GM13976 (cell line): Measurements from ENCODE around the gene ATP2B2.

Experiments used
- DNase-seq: peaks from one replicate; pipeline ENCODE4 v3.0.0; 2012; ENCODE audit warnings: low spot score
- in situ Hi-C: fragments of 300-500 bp; cut with MboI; formaldehyde crosslinking; loops from one replicate; pipeline ENCODE4 v1.12.0; 2022; ENCODE audit warnings: low sequenced_read_pairs, mixed read lengths, inconsistent platforms; ENCODE audit not compliant: unreplicated experiment
- TF ChIP-seq, protein P1 (sequence below): IDR thresholded peaks from 2 replicates; pipeline ENCODE4 v1.5.1; 2012; ENCODE audit warnings: borderline replicate concordance, mild to moderate bottlenecking; ENCODE audit not compliant: insufficient read depth; ENCODE audit errors: extremely low read depth, missing control alignments, control extremely low read depth

The ATP2B2 gene

GRCh38 chr3:10277115-10277625, 228.2 kb downstream of the ATP2B2 start:
- no peak for DNase-seq
- in situ Hi-C loops, result no loop called here
- TF ChIP-seq, protein P1, sequence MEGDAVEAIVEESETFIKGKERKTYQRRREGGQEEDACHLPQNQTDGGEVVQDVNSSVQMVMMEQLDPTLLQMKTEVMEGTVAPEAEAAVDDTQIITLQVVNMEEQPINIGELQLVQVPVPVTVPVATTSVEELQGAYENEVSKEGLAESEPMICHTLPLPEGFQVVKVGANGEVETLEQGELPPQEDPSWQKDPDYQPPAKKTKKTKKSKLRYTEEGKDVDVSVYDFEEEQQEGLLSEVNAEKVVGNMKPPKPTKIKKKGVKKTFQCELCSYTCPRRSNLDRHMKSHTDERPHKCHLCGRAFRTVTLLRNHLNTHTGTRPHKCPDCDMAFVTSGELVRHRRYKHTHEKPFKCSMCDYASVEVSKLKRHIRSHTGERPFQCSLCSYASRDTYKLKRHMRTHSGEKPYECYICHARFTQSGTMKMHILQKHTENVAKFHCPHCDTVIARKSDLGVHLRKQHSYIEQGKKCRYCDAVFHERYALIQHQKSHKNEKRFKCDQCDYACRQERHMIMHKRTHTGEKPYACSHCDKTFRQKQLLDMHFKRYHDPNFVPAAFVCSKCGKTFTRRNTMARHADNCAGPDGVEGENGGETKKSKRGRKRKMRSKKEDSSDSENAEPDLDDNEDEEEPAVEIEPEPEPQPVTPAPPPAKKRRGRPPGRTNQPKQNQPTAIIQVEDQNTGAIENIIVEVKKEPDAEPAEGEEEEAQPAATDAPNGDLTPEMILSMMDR, result no peak

DNA sequence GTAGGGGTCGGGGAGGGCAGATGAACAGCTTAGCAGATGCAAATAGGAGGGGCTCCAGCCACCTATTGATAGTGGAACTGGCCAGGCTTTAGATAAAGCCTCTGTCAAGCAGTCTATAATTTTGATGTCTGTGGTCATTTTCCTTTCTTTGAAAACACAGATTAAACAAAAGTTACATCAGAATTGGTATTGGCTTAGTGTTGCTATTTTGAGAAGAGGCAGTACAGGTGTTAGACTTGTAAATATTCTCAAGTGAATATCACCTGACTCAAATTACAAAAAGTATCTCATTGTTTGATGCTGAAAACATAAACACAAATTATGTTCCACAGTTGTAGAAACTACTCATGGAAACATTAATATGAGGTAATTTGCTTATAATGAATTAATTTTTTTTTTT, 230.8 kb downstream of the ATP2B2 start:
- TF ChIP-seq, protein P1, result no peak
- in situ Hi-C loops, result no loop called here
- no peak for DNase-seq
